Measurements from ENCODE around the gene FAM186B.

DNA sequence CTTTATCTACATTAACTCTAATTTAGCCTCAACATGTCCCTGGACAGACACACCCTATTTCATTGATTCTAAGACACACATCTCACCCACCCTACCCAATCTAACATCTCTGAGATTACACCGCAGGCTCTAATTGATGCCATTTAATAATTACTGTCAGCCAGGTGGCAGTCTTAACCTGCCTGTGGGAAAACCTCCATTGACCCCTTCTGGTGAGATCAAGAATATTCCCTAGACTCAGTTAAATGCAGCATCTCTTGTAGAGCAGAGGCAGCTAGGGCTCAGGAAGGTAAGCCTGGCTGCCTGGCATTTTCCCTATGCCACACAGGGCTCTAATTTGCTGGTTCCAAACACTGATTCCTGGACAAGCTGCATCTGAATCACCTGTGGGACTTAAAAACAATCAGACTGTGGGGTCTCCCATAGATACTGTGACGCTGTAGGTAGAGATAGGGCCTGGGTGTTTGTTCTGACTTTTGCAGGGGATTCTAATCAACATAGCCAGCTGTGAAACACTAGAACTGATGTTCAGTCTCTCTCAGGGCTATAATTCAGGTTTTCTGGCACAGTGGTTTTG is 51.8 kb downstream of the FAM186B start:
- TF ChIP-seq, protein P1, sequence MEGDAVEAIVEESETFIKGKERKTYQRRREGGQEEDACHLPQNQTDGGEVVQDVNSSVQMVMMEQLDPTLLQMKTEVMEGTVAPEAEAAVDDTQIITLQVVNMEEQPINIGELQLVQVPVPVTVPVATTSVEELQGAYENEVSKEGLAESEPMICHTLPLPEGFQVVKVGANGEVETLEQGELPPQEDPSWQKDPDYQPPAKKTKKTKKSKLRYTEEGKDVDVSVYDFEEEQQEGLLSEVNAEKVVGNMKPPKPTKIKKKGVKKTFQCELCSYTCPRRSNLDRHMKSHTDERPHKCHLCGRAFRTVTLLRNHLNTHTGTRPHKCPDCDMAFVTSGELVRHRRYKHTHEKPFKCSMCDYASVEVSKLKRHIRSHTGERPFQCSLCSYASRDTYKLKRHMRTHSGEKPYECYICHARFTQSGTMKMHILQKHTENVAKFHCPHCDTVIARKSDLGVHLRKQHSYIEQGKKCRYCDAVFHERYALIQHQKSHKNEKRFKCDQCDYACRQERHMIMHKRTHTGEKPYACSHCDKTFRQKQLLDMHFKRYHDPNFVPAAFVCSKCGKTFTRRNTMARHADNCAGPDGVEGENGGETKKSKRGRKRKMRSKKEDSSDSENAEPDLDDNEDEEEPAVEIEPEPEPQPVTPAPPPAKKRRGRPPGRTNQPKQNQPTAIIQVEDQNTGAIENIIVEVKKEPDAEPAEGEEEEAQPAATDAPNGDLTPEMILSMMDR (IDR thresholded peaks at IDR 0.05) = peak; percentile 35 to 54 (median 42)
- no peak for TF ChIP-seq POLR2A (IDR thresholded peaks at IDR 0.05)

All from right lobe of liver (tissue), 4 donors.